ENCODE data around the gene GPR50.

GRCh38 chrX:151153667-151154066 lies 22.7 kb upstream of the GPR50 start:
- TF ChIP-seq POLR2AphosphoS5 (IDR thresholded peaks at IDR 0.05) (no peak), TAF1 (IDR thresholded peaks at IDR 0.05; ENCODE audit: low read depth) (no peak), RAD21 (conservative IDR thresholded peaks at IDR 0.05) (no peak)
- TF ChIP-seq, protein P1, sequence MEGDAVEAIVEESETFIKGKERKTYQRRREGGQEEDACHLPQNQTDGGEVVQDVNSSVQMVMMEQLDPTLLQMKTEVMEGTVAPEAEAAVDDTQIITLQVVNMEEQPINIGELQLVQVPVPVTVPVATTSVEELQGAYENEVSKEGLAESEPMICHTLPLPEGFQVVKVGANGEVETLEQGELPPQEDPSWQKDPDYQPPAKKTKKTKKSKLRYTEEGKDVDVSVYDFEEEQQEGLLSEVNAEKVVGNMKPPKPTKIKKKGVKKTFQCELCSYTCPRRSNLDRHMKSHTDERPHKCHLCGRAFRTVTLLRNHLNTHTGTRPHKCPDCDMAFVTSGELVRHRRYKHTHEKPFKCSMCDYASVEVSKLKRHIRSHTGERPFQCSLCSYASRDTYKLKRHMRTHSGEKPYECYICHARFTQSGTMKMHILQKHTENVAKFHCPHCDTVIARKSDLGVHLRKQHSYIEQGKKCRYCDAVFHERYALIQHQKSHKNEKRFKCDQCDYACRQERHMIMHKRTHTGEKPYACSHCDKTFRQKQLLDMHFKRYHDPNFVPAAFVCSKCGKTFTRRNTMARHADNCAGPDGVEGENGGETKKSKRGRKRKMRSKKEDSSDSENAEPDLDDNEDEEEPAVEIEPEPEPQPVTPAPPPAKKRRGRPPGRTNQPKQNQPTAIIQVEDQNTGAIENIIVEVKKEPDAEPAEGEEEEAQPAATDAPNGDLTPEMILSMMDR (IDR thresholded peaks at IDR 0.05; ENCODE audit: poor library complexity, severe bottlenecking) = no peak

Measured in neural cell (in vitro differentiated cells).